PFSK-1 (cell line): ENCODE measurements around the gene CCDC134.

Source experiments
- FOXP2 ChIP-seq: optimal IDR thresholded peaks from 2 replicates; pipeline ENCODE3; 2011; ENCODE audit warnings: borderline replicate concordance, control low read depth, inconsistent platforms; ENCODE audit not compliant: insufficient read depth; ENCODE audit errors: extremely low read length, extremely low read depth
- POLR2AphosphoS5 ChIP-seq: IDR thresholded peaks from 2 replicates; pipeline ENCODE4 v1.6.1; 2012; ENCODE audit warnings: low read depth, mild to moderate bottlenecking, control low read depth, low read length, moderate library complexity
- REST ChIP-seq, 2 experiments: IDR thresholded peaks; 2 replicates each; pipeline versions ENCODE4 v1.6.1 to v1.8.0; 2011 to 2012; ENCODE audit warnings: low read depth in 2 of 2, low read length in 2 of 2, control low read depth in 1 of 2, inconsistent platforms in 1 of 2, mild to moderate bottlenecking in 1 of 2, moderate library complexity in 1 of 2; ENCODE audit not compliant: insufficient read depth in 1 of 2
- SIN3A ChIP-seq: IDR thresholded peaks from 2 replicates; pipeline ENCODE4 v1.6.1; 2012; ENCODE audit warnings: mild to moderate bottlenecking, low read length, moderate library complexity, borderline replicate concordance; ENCODE audit not compliant: insufficient read depth
- TAF1 ChIP-seq: IDR thresholded peaks from 2 replicates; pipeline ENCODE4 v1.6.1; 2012; ENCODE audit warnings: low read length, control low read depth, borderline replicate concordance; ENCODE audit not compliant: insufficient read depth

Gene CCDC134

DNA sequence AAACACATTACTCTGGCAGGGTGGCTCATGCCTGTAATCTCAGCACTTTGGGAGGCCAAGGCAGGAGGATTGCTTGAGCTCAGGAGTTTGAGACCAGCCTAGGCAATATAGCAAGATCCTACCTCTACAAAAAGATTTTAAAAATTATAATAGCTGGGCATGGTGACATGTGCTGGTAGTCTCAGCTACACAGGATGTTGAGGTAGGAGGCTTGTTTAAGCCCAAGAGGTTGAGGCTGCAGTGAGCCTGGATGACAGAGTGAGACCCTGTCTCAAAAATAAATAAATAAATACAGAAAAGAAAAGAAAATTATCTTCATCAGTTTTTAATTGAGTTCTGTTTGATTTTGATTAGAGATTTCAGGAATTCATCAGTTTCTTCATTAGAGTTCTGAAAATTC, 5.2 kb downstream of the CCDC134 start:
- TF ChIP-seq FOXP2 (no peak), TAF1 (no peak), REST (IDR thresholded peaks at IDR 0.05; ENCODE audit: insufficient read depth in 1 of 2, low read depth in 2 of 2, low read length in 2 of 2) (no peak), SIN3A (no peak)

GRCh38 chr22:41808400-41808799, 7.9 kb downstream of the CCDC134 start:
- TF ChIP-seq REST (IDR thresholded peaks at IDR 0.05; ENCODE audit: insufficient read depth in 1 of 2, low read depth in 2 of 2, low read length in 2 of 2) (no peak), FOXP2 (no peak), SIN3A (no peak), POLR2AphosphoS5 (no peak), TAF1 (no peak)

- TF ChIP-seq FOXP2 (no peak), TAF1 (no peak), REST (IDR thresholded peaks at IDR 0.05; ENCODE audit: insufficient read depth in 1 of 2, low read depth in 2 of 2, low read length in 2 of 2) (no peak), SIN3A (no peak), POLR2AphosphoS5 (no peak)
These were observed 9.5 kb downstream of the CCDC134 start for GRCh38 chr22:41810022-41810421.

DNA sequence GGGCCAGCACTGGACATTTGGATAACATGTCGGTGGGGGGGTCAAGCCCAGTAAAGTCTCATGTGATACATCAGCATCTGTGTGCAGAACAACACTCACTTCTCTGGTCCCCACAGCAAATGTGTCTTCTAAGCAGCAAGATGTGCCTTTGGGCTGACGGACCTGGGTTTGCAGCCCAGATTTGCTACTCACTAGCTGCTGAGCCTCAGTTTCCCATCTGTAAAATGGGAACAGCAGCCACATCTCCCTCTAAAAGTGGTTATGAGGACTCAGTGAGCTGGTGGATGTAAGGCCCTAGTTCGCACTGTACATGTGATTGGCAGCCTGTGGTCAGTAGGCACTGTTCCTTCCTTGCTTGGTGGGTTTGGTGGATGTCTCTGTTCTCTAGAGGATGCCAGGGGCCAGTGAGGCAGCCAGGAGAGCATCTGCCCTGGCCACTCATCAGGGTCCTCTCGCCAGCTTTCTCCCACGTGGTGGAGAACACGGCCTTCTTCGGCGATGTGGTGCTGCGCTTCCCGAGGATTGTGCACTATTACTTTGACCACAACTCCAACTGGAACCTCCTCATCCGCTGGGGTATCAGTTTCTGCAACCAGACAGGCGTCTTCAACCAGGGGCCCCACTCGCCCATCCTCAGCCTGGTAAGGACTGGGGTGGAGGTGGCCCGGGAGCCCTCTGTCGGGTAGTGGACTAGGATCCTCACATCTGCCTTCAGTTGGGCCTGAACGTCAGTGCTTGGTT, 12.5 kb downstream of the CCDC134 start:
- TF ChIP-seq SIN3A (no peak), POLR2AphosphoS5 (no peak), FOXP2 (no peak), TAF1 (no peak), REST (IDR thresholded peaks at IDR 0.05; ENCODE audit: insufficient read depth in 1 of 2, low read depth in 2 of 2, low read length in 2 of 2) (no peak)
